Kidney epithelial cell (primary cell): ENCODE results near the gene CDK5RAP2. TPM values are rescaled to one million over a fixed set of nuclear protein-coding genes. Genes with fewer than 3 reads are reported as not detected.
"Not testable (repeated sequence)": the region's sequence is repeated elsewhere in the genome, so short reads cannot be mapped to it uniquely, and the experiment has no call there.

Source experiments
- DNase-seq: peaks from one replicate; pipeline ENCODE4 v3.0.0-alpha.2; 2010; ENCODE audit warnings: low read depth
- H3K27me3 ChIP-seq: 2 replicates; pipeline ENCODE4 v1.6.0; 2011; ENCODE audit warnings: low read length; ENCODE audit not compliant: control insufficient read depth, insufficient read depth
- H3K36me3 ChIP-seq: 2 replicates; pipeline ENCODE4 v1.5.1; 2011; ENCODE audit warnings: low read length; ENCODE audit not compliant: control insufficient read depth, insufficient read depth
- H3K4me3 ChIP-seq: 2 replicates; pipeline ENCODE4 v1.5.1; 2011; ENCODE audit warnings: low read depth, mild to moderate bottlenecking, control low read depth, low read length
- total RNA-seq: library from RNA; depleted of rRNA; stranded (reverse); fragments of >200 nt; gene quantifications from 2 replicates; pipeline ENCODE4 v1.2.3, GENCODE V29; 2015
- TF ChIP-seq, protein P1 (sequence below): IDR thresholded peaks from 2 replicates; pipeline ENCODE4 v1.5.1; 2011; ENCODE audit warnings: mild to moderate bottlenecking, moderate library complexity, low read length, control low read depth, inconsistent platforms; ENCODE audit not compliant: insufficient read depth, poor library complexity, severe bottlenecking

CDK5RAP2 gene
- total RNA-seq, 1 donor from 2014 or later, result 41.9 TPM

DNA sequence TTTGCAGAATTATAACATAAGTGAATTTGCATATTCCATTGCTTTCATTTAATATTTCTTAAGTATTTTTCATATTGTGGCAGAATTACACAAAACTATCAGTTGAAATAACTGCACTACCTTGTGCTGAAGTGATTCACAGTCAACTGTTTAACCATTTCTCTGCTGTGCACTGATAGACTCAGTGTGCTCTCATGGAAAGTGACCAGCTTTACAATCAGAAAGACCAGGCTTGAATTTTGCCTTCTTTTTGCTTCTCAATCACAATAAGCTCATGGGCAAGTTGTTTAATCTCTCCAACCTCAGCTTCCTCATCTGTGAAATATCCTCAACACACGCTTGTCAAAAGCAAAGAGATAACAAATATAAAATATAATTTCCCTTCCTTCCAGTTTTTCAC is 18.3 kb downstream of the CDK5RAP2 start:
- DNase-seq, result no peak
- H3K36me3 ChIP-seq, result no peaks in the 10 kb centered on the region

DNA sequence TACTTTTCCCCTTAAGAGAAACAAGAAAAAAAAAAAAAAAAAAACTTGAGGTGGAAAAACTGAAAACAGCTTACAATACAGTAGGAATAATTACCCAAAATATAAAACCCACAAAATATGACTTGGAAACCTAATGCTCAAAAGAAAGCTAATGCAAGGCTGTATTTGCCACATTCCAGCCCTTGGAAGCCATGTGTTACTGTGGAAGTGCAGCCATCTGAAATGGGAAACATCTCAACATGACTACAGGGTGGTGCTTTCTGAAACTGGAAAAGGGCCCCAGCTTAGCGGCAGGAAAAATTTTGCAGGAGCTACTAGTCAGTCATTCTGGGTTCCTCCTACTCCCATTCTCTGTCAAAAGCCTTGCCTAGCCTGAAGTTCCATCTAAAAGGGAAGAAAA is 20.4 kb downstream of the CDK5RAP2 start:
- no peak for DNase-seq
- no peaks in the 10 kb centered on the region for H3K36me3 ChIP-seq
- TF ChIP-seq, protein P1, sequence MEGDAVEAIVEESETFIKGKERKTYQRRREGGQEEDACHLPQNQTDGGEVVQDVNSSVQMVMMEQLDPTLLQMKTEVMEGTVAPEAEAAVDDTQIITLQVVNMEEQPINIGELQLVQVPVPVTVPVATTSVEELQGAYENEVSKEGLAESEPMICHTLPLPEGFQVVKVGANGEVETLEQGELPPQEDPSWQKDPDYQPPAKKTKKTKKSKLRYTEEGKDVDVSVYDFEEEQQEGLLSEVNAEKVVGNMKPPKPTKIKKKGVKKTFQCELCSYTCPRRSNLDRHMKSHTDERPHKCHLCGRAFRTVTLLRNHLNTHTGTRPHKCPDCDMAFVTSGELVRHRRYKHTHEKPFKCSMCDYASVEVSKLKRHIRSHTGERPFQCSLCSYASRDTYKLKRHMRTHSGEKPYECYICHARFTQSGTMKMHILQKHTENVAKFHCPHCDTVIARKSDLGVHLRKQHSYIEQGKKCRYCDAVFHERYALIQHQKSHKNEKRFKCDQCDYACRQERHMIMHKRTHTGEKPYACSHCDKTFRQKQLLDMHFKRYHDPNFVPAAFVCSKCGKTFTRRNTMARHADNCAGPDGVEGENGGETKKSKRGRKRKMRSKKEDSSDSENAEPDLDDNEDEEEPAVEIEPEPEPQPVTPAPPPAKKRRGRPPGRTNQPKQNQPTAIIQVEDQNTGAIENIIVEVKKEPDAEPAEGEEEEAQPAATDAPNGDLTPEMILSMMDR, result no peak
- no peak overlapping the region for H3K4me3 ChIP-seq
- no peaks in the 10 kb centered on the region for H3K27me3 ChIP-seq

More for the DNA sequence above, 18.3 kb downstream of the CDK5RAP2 start:
- Histone ChIP-seq H3K4me3 (no peak overlapping the region), H3K27me3 (no peaks in the 10 kb centered on the region)
- TF ChIP-seq, protein P1, result no peak

DNA sequence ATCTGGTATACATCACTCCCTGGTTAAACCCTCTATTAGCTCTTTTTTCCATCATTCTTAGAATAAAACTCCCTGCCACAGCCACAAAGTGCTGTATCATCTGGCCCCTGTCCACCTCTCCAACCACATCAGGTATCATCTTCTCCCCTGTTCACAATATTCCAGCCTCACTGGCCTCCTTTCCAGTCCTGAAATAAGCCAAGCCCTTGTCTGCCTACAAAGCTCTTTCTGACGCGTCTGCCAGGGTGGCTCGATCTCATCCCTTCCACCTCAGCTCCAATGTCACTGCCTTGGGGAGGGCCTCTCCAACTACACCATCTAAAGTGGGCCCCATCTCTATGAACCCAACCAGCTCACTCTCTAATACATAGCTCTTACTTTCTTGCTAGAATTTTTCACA is 21.5 kb downstream of the CDK5RAP2 start:
- no peaks in the 10 kb centered on the region for H3K27me3 ChIP-seq
- TF ChIP-seq, protein P1, result no peak
- no peak for DNase-seq
- H3K4me3 ChIP-seq, result no peak overlapping the region
- no peaks in the 10 kb centered on the region for H3K36me3 ChIP-seq

- Histone ChIP-seq H3K36me3 (no peaks in the 10 kb centered on the region), H3K4me3 (no peak overlapping the region), H3K27me3 (no peaks in the 10 kb centered on the region)
- TF ChIP-seq, protein P1, result no peak
- no peak for DNase-seq
Measured at GRCh38 chr9:120557205-120557604, 22.8 kb downstream of the CDK5RAP2 start.

DNA sequence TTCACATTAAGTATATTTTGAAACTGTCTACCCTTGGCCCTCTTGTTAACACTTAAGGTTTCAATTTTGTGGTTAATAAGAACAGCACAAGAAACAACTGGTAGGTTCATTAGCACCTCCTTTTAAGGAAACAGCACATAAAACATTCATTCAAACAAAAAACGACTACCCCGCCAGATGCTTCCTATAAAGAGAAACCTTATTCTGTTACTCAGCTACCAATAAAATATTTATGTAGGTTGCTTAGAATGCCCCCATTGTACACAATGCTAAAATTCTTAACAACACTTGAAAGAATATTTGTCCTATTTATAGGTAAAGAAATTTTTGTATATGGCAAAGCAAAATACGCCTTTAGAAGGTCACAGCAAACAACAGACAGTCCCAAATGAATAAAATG is 23.2 kb downstream of the CDK5RAP2 start:
- TF ChIP-seq, protein P1, result no peak
- H3K27me3 ChIP-seq, result no peaks in the 10 kb centered on the region
- no peak for DNase-seq
- H3K4me3 ChIP-seq, result no peak overlapping the region
- H3K36me3 ChIP-seq, result no peaks in the 10 kb centered on the region

- no peak for DNase-seq
- TF ChIP-seq, protein P1, result no peak
- Histone ChIP-seq H3K36me3 (no peaks in the 10 kb centered on the region), H3K4me3 (no peak overlapping the region), H3K27me3 (no peaks in the 10 kb centered on the region)
Measured at GRCh38 chr9:120555839-120556238, 24.1 kb downstream of the CDK5RAP2 start.

DNA sequence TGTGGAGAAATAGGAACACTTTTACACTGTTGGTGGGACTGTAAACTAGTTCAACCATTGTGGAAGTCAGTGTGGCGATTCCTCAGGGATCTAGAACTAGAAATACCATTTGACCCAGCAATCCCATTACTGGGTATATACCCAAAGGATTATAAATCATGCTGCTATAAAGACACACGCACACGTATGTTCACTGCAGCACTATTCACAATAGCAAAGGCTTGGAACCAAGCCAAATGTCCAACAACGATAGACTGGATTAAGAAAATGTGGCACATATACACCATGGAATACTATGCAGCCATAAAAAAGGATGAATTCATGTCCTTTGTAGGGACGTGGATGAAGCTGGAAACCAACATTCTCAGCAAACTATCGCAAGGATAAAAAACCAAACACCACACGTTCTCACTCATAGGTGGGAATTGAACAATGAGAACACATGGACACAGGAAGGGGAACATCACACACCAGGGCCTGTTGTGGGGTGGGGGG is 27.7 kb downstream of the CDK5RAP2 start:
- DNase-seq, H3K36me3 ChIP-seq, H3K4me3 ChIP-seq, H3K27me3 ChIP-seq: not testable (repeated sequence)
